ENCODE results near the gene GPR55.

Gene GPR55

DNA sequence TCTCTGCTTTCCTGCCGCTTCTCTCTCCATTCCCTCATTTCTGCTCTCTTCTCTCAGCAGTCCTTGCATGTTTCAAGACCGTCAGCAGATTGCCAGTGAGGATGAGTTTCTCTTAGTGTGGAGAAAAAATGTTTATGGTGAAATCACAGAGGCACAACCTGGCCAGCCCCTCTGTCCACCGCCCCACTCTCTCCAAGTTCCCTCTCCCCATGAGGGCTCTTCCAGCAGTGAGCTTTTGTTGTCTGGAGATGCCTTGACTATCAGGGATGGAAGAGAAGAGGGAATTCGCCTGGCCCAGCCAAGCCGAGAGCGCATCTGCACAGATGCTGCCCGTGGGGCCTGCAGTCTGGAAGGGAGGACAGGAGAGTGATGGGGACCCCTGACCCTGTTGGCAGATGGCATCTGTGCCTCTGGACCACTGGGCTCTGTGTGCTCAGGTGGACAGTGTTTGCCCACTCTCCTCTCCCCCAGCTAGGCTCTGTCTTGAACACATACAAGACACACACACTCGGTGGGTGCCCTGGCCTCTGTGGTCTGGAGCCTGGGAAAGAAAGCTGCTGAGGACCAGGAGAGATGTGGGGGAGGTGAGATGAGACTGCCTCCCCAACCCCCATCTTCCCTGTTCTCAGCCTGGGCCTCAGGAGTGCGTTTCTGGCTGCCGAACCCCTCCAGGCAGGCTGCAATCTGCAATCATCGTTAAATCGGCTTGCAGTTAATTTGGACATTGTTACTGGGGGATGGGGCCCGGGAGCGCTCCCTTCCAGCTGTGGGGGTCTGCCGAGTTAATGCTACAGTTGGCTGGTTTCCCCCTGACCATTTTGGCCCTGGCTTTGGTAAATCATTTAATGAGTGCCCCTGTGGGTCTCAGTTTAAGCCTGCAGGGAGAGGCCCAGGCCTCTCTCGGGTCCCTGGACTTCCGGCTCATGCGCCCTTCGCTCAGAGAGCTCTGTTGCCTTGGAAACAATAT, 55.8 kb downstream of the GPR55 start:
- no peak for DNase-seq (ENCODE audit: low read depth, low spot score)

DNA sequence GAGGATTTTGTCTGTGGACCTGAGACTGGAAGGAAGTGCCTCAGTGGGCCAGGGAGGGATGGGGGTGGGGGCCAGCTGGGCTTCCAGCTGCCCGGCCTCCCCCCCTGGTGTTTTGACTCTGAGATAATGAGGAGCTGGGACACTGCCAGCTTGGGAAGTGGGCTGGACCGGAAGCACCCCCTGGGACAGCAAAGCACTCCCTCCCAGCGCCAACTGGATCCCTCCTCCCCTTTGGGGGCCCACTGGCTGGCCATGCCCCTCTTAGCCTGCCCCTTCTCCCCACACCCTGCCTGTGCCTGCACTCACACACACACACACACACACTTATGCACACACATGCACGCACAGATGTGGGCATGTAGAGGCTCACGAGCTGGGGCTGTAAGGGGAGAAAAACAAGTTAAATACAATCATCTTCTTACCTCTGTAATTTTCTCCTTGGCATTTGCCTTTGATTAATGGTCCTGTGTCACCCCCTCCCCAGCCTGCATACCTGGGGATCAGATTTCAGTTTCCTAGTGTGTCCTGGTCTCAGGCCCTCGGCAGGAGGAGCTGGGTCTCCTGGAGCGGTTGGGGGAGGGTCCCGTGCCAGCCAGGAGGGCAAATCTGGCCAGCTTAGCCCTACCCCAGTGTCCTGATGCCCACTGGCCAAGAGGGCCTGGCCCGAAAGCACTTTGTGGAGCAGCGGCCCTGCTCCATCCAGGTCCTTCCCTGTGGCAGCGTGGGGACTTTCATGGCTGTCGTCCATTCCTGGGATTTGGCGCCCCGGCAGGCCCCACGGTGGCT, 56.7 kb downstream of the GPR55 start:
- DNase-seq (ENCODE audit: low read depth, low spot score): no peak

DNA sequence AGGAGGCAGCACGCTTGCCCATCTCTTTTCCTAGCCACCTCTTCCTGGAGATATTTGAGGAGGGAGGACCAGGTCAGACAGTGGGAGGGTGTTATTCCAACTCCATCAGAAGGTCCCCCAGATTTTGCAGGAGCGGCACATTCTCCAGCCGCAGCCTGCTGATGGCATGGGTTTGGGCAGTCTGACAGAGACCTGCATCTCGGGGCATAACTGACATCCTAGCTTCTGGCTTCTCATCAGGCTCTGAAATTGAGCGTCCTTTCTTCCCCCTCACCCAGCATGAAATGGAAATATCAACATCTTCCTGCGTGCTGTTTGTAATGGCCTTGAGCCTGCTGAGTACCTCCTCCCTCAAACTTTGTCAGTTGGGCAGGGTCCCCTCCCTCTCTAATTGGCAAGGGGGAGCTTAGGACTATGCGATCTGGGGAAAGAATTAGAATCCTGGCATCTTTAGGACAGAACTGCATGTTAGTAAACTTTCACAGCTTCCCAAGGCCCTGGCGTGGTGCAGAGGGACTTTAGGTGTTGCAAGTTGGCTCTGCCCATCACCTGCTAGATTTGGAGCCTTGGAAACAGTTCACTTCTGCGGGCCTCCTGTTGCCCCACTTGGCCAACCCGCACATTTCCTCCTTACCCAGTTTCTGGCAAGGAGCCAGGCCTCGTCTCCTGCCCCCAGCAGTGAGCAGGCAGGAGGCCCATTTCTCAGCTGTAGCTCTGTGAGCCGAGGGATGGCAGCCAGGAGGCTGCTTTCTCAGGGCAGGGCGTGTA, 58.1 kb downstream of the GPR55 start:
- DNase-seq (ENCODE audit: low read depth, low spot score): no peak

DNA sequence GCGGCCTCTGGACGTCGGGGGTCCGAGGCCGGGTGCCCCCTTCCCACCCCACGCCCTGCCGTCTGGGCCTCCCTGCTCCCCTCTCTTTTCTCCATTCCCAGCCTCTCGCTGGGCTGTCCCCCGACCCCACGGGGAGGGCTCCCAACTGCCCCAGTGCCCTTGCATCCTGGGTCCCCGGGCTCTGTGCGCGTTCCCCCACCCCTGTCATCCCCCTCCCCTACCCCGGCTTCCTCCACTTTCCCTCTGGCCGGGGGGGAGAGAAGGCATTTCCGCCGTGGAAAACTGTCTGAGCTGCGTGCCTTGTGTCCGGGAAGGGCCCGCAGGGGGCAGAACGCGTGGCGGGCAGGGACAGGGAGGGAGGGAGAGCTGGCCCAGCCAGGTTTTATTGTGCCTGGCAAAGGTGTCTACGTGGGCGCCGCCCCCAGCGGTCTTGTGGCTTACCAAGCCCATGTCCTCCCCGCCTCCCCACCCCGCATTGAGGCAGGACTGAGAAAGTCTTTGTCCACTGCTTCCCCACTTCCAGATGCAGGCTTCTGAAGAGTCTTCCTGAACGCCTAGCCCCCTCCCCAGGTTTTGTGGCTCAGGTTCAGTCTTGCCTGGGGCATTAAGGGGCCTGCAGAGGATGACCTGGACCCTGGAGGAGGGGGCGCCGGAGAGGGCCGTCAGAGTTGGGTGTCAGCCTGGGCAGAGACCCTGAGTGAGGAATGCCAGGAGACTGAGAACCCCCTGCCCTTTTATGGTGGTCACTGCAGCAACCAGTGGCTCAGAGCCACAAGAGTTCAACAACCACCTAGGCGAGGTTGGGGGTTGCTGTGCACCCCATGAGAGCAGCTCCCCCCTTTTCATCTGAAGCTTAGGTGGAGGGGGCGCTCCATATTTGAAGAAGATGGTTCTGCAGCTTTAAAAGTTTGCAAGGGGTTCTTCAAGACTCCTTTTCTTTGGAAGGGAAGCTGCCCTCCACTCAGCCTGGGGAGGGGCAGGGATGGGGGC, 59.0 kb downstream of the GPR55 start:
- DNase-seq (ENCODE audit: low read depth, low spot score): no peak

DNA sequence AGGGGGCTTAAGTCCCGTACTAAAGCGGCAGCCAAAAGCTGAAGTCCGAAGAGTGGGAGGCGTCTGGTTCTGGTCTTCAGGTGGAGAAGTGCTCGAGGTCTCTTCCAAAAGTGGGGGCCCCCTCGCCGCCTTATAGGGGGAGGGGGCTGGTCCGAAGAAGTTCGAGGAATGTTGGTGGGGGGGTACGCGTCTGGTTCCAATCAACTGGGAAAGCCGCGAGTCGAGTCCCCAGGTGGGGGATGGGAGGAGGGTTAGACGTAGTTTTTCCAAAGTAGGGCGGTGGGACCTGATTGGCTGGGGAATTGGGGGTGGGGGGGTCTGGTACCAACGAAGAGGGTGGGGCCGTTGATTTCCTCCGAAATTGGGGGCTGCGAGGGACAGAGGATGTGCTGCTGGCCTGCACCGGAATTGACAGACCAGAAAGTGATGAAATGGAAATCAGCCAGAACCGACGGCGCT, 59.7 kb downstream of the GPR55 start:
- no peak for DNase-seq (ENCODE audit: low read depth, low spot score)

DNA sequence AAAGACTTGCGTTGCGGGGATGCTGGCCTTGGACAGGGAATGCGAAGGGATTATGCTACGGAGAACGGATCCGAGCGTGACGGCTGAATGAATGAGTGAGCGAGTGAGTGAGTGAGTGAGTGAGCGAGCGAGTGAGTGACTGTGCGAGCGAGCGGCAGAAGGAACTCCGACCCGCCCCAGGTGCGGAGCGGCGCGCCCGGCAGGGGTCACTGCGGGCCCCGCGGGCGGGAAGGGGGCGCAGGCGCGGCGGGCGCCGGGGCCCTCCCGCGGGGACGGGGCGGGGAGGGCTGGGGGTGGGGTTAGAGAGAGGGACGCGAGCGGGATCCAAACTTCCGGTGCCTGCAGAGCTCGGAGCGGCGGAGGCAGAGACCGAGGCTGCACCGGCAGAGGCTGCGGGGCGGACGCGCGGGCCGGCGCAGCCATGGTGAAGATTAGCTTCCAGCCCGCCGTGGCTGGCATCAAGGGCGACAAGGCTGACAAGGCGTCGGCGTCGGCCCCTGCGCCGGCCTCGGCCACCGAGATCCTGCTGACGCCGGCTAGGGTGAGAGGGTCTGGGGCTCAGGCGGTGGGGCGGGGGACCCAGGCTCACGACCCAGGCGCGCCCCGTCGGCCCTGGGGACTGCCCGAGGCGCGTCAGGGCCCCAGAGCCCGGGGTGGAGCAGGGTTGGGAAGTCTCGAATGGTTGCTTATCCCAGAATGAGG, 60.3 kb downstream of the GPR55 start, which contains the start of gene ITM2C:
TSS of gene ITM2C (plus strand) at position 338 of the 702 bp plus-strand sequence. CDS start at position 422, 84 bp downstream.
- no peak for DNase-seq (ENCODE audit: low read depth, low spot score)

DNA sequence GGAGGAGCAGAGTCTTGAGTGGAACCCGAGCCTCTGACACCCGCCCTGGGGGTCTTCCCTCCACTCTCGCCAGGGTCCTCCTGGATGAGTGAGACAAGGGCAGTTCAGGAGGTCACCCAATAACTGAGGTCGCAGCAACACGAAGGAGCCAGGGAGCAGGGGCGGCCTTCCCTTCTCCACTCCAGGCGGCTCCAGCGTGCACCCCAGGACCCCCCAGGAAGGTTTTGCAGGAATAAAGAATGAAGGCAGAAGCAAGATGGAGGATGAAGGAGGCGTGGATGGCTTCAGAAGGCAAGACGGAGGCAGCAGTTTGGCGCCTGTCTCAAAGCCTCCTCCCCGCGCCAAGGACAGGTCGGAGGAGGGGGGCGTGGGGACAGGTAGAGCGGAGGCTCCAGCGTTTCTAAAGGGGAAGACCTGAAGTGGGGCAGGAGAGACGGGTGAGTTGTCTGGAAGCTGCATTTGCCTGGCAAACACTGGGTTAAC, 60.9 kb downstream of the GPR55 start:
- DNase-seq (ENCODE audit: low read depth, low spot score): no peak

DNA sequence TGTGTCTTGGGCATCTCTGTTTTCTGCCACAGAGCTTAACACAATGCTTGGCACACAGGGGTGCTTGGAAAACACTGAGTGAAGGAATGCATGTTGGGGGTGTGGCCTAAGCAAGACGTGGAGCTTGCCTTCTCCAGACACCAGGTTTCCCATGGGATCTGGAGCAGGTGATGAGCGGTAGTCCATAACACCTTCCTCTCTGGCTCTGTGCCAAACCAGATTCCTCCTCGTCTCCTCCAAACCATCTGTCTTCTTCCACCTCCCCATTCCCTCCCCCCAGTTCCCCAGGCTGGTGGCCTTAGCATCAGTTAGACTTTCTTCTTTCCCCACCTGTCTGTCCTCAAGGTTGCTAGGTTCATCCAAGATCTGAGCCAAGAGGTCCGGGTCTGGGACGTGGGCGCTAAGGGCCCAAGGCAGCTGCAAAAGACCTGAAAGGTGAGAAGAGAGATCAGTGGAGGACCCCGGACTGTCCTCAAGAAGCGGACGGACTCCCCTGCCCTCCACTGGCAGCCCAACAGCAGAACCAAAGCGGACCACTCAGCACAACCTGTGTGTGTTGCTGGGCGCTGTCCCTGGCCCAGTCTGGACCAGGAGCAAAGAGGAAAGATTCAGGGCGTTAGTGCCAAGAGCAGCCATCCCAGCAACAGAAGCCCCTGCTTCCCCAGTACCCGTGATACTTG, 61.5 kb downstream of the GPR55 start:
- DNase-seq (ENCODE audit: low read depth, low spot score): no peak

DNA sequence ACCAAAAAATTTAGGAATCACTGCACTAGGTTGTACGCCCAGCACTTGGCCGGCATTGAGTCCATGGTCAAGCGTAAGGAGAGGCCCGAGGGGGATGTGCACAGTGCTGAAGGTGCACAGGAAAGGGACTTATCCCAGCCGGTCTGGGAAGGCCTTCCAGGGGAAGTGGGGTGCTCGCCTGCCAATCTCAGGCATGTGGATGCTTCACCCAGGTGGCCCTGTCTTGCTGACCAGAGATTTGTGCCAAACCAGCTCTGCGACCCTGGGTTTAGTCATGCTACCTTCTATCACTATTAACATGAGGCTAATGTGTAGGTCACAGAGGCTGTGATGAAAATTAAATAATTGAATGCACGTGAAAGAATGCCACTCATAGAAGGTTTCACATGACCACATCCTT, 62.0 kb downstream of the GPR55 start:
- DNase-seq (ENCODE audit: low read depth, low spot score): no peak

DNA sequence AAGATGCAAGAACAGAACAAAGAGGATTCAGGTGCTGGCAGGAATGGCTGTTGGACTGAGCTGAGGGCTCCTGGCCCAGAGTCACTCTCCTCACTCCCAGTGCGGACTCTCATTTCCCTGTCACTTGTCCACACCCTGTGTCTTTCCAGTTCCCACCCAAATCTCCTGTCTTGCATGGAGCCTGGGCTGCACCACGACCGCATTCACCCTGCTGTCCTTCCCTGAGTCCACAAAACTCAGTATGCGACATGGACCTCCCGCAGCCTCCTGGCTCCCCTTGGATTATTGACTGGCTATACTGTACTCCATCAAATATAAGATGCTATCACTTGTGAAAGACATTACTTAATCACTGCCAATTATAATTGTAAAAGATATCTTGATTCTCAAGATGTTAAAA, 62.8 kb downstream of the GPR55 start:
- no peak for DNase-seq (ENCODE audit: low read depth, low spot score)

DNA sequence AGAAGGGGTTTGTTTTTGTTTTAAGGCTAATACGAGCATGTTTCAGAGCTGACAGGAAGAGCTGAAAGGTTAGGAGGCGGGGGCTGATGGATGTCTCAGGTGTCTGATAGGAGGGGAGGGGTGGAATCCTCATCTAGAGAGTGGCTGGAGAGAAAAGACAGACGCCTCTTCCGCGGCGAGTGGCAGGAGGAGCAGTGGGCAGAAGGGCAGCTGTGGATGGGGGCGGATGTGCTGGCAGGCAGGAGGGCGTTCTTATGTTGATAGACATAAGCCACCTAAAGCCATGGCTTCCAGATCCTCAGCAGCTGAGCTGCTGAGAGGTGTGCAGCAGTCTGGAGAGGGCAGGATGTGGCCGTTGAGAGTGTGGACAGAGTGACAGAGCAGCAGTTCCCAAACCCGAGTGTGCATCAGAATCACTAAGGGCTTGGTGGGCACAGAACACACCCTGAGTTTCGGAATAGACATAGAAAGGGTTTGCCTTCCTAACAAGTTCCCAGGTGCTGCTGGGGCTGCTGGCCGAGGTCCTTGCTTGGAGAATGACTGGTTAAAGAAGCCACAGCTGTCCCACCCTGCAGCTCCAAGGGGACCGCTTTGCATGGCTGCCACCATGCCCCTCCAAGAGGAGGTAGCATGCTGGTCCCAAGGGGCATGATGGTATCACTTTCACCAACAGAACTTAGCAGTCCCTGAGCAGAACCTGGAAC, 63.3 kb downstream of the GPR55 start:
- DNase-seq (ENCODE audit: low read depth, low spot score): no peak

Data from iPS DF 19.7 (cell line).